ENCODE data around the gene MLH1.

GRCh38 chr3:36969540-36970432 lies 23.5 kb upstream of the MLH1 start:
- TF ChIP-seq CTCF (IDR thresholded peaks at IDR 0.05) = no peak
- no peak for TF ChIP-seq POLR2A (IDR thresholded peaks at IDR 0.05)

All from transverse colon (tissue), 3 donors.